GM12872 (cell line): ENCODE data around the gene PIGN.

ENCODE experiments used
- CTCF ChIP-seq: IDR thresholded peaks from 3 replicates; pipeline ENCODE4 v1.5.1; 2011; ENCODE audit warnings: low read depth, mild to moderate bottlenecking, low read length, moderate library complexity; ENCODE audit not compliant: insufficient read depth

The PIGN gene

GRCh38 chr18:61991201-61991600 is 195.7 kb downstream of the PIGN start:
- TF ChIP-seq CTCF: no peak
